Thoracic aorta (tissue), 2 donors: ENCODE measurements around the gene PATE3. TPM values are rescaled to one million over a fixed set of nuclear protein-coding genes. Genes with fewer than 3 reads are reported as not detected.

Experiments
- ATAC-seq: fragments of 150-250 bp; one replicate; pipeline ENCODE4 v1.8.0; 2017; ENCODE audit warnings: low read depth; ENCODE audit not compliant: insufficient number of reproducible peaks, low FRiP score
- DNase-seq: peaks from one replicate; pipeline ENCODE4 v3.0.0-alpha.2; 2020; ENCODE audit warnings: low spot score
- H3K27ac ChIP-seq, 2 donors: fragments of 200-600 bp; sonication (generic); 1 replicate in 1 of 2; 2 replicates in 1 of 2; pipeline ENCODE4 v1.5.1; 2016; ENCODE audit warnings: mild to moderate bottlenecking in 2 of 2, moderate library complexity in 2 of 2
- H3K27me3 ChIP-seq: fragments of 200-600 bp; sonication (generic); replicated peaks from 2 replicates; pipeline ENCODE4 v1.6.0; 2016; ENCODE audit warnings: mild to moderate bottlenecking; ENCODE audit not compliant: insufficient read depth
- H3K36me3 ChIP-seq: fragments of 200-600 bp; sonication (generic); one replicate; pipeline ENCODE4 v1.5.1; 2016
- H3K4me1 ChIP-seq, 2 donors: fragments of 200-600 bp; sonication (generic); 1 replicate in 1 of 2; 2 replicates in 1 of 2; pipeline versions ENCODE4 v1.5.1 to v1.6.0; 2016; ENCODE audit warnings: low read depth in 2 of 2, mild to moderate bottlenecking in 1 of 2; ENCODE audit not compliant: control insufficient read depth in 1 of 2
- H3K4me3 ChIP-seq: fragments of 200-600 bp; sonication (generic); 2 replicates; pipeline ENCODE4 v1.5.1; 2016; ENCODE audit warnings: mild to moderate bottlenecking
- H3K9me3 ChIP-seq: fragments of 200-600 bp; sonication (generic); 2 replicates; pipeline ENCODE4 v1.5.1; 2016
- CTCF ChIP-seq: fragments of 200-600 bp; sonication (generic); IDR thresholded peaks from one replicate; pipeline ENCODE4 v1.5.1; 2019; ENCODE audit warnings: antibody characterized with exemption
- total RNA-seq, 2 donors: library from RNA; depleted of rRNA; stranded (reverse); fragments of >200 nt; gene quantifications; one replicate each; pipeline versions ENCODE4 v1.1.0 to v1.2.3, GENCODE V29; 2016

Gene PATE3
- total RNA-seq, 2 donors from 2014 or later = not detected

- H3K4me1 ChIP-seq = no peaks in the 10 kb centered on the region
- H3K27me3 ChIP-seq = no peaks in the 10 kb centered on the region
- H3K4me3 ChIP-seq = no peak overlapping the region
- H3K9me3 ChIP-seq = no peaks in the 10 kb centered on the region
- no peak for TF ChIP-seq CTCF
- H3K27ac ChIP-seq = no peak overlapping the region
- ATAC-seq (no peak), DNase-seq (no peak)
- H3K36me3 ChIP-seq = no peaks in the 10 kb centered on the region
Measured at GRCh38 chr11:125784678-125785077, 3.2 kb upstream of the PATE3 start.

- Histone ChIP-seq H3K4me3 (no peak overlapping the region), H3K4me1 (no peaks in the 10 kb centered on the region), H3K9me3 (peaks cover 12% of the 10 kb centered on the region), H3K27me3 (no peaks in the 10 kb centered on the region), H3K27ac (no peak overlapping the region), H3K36me3 (no peaks in the 10 kb centered on the region)
- no peak for DNase-seq
- no peak for ATAC-seq
- TF ChIP-seq CTCF = no peak
Measured at GRCh38 chr11:125790825-125791224, 2.9 kb downstream of the PATE3 start.

GRCh38 chr11:125797641-125798040, 9.7 kb downstream of the PATE3 start:
- ATAC-seq = no peak
- TF ChIP-seq CTCF = no peak
- no peak for DNase-seq
- H3K4me3 ChIP-seq = no peak overlapping the region
- H3K36me3 ChIP-seq = no peaks in the 10 kb centered on the region
- H3K4me1 ChIP-seq = no peaks in the 10 kb centered on the region
- H3K27me3 ChIP-seq = no peaks in the 10 kb centered on the region
- H3K27ac ChIP-seq = no peak overlapping the region
- H3K9me3 ChIP-seq = peaks cover 25% of the 10 kb centered on the region

GRCh38 chr11:125799808-125800207, 11.9 kb downstream of the PATE3 start:
- no peaks in the 10 kb centered on the region for H3K27me3 ChIP-seq
- no peak for TF ChIP-seq CTCF
- ATAC-seq (no peak), DNase-seq (no peak)
- no peaks in the 10 kb centered on the region for H3K4me1 ChIP-seq
- no peak overlapping the region for H3K4me3 ChIP-seq
- H3K9me3 ChIP-seq = peaks cover 19% of the 10 kb centered on the region
- no peaks in the 10 kb centered on the region for H3K36me3 ChIP-seq
- H3K27ac ChIP-seq = no peak overlapping the region

- no peak for TF ChIP-seq CTCF
- DNase-seq = no peak
- Histone ChIP-seq H3K27ac (no peak overlapping the region), H3K36me3 (no peaks in the 10 kb centered on the region), H3K4me1 (no peaks in the 10 kb centered on the region), H3K9me3 (peaks cover 19% of the 10 kb centered on the region), H3K4me3 (no peak overlapping the region), H3K27me3 (no peaks in the 10 kb centered on the region)
- no peak for ATAC-seq
Measured at GRCh38 chr11:125802387-125802786, 14.5 kb downstream of the PATE3 start.
